ENCODE data around the gene TMEM120B.

GRCh38 chr12:121814429-121815119 lies 102.0 kb downstream of the TMEM120B start:
- TF ChIP-seq CTCF (conservative IDR thresholded peaks at IDR 0.05; ENCODE audit: low read length) (no peak), EZH2phosphoT487 (IDR thresholded peaks at IDR 0.05; ENCODE audit: borderline replicate concordance) (no peak)
